Dermis microvascular lymphatic vessel endothelial cell (primary cell): ENCODE measurements around the gene SEMA4D. TPM values are rescaled to one million over a fixed set of nuclear protein-coding genes. Genes with fewer than 3 reads are reported as not detected.

Source experiments
- DNase-seq, 2 donors: peaks; one replicate each; pipeline versions ENCODE4 v3.0.0 to v3.0.0-alpha.2; 2010; ENCODE audit warnings: low read depth in 2 of 2
- total RNA-seq: library from RNA; depleted of rRNA; stranded (reverse); fragments of >200 nt; gene quantifications from 2 replicates; pipeline ENCODE4 v1.2.1, GENCODE V29; 2014

SEMA4D gene
- total RNA-seq, 1 donor from 2014 or later: 2.3 TPM

DNA sequence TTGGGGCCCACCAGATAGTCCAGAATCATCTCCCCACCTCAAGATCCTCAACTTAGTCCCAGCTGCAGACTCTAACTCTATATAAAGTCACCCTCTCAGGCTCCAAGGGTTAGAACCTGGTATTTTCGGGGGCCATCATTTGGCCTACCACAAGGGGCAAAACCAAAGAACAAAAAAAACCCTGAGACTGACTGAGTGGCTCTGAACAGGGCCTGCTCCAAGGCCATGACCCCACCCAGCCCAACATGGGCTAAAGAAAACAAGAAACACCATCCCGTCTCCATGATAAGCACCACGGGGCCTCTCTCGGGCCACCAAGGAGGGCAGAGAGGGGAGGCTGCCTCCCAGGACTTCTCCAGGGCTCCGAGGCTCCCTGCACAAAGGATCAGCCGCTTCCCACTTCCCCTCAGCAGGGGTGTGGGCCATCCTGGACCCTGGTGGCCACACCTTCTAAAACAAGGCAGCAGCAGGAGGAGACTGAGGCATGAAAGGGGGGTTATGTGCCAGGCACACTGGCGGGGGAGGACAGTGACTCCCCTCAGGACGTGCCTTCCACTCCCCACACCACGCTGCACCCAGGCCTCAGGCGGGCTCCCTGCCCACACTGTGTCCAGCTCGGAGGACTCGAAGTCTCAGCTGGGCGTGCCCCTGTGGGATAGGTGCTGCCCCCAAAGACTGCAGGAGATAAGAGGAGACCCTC, 51.5 kb downstream of the SEMA4D start:
- DNase-seq: no peak

DNA sequence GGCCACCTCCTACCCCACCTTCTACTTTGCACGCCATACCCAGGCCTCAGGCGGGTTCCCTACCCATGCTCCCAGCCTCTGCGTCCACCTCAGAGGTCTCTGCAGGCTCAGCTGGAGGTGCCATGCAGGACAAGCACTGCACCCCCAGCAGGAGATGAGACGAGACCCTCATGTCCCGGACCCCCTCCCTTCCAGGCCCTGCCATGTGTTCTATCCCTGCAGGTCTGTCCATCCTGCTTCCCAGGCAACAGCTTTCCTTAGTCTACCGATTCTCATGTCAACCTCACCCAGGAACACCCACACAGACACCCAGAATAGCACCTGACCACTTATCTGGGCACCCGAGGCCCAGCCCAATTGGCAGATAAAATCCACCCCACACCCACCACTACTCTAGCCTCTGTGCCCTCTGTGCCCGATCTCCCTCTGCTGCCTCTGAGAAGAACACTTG, 52.1 kb downstream of the SEMA4D start:
- DNase-seq: no peak

DNA sequence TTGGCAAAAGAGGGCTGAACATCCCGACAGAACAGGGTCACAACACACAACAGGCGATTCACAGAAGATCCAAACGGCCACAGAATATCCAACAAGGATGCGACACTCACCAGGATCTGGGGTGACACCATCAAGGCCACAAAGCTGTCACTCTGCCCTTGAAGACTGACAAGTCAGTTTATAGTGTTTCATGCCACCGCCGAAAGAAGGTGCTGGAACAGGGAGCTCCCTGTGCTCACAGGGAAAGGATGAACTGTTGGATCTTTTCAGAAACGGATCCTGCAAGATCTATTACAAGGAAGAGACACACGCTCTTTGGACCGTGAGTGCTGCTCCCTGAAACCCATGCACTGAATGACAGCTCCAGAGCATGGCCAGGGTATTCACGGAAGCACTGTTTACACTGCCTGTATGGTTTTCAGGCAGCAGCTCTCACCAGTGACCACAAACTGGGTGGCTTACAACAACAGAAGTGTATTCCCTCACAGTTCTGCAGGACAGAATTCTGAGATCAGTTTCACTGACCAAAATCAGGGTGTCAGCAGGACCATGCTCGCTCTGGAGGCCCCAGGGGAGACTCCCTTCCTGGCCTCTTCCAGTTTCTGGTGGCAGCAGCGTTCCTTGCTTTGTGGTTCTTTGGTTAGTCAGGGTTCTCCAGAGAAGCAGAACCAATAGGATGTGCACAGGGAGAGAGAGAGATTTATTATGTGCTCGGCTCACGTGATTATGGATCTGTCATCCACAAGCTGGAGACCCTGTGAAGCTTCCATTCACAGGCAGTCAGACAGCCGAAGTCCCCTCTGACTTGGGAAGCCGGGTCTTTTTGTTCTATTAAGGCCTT, 52.8 kb downstream of the SEMA4D start:
- DNase-seq: no peak

DNA sequence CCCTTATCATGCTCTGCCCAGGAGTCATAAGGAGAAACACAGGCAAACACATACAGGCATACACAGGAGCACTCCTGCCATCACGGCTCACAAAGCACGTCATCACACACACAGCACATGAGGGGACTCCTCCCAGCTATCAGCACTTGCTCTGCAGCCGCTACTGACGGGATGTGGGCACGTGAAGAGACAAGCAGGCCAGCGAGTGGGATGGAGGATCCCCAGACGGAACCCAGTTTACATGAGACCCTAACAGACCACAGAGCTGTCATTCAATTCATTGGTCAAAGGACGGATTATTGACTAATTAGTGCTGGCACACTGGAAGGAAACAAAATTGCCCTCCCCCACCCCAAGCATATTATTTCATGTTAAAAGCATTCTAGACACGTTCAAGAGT, 53.6 kb downstream of the SEMA4D start:
- DNase-seq: no peak

DNA sequence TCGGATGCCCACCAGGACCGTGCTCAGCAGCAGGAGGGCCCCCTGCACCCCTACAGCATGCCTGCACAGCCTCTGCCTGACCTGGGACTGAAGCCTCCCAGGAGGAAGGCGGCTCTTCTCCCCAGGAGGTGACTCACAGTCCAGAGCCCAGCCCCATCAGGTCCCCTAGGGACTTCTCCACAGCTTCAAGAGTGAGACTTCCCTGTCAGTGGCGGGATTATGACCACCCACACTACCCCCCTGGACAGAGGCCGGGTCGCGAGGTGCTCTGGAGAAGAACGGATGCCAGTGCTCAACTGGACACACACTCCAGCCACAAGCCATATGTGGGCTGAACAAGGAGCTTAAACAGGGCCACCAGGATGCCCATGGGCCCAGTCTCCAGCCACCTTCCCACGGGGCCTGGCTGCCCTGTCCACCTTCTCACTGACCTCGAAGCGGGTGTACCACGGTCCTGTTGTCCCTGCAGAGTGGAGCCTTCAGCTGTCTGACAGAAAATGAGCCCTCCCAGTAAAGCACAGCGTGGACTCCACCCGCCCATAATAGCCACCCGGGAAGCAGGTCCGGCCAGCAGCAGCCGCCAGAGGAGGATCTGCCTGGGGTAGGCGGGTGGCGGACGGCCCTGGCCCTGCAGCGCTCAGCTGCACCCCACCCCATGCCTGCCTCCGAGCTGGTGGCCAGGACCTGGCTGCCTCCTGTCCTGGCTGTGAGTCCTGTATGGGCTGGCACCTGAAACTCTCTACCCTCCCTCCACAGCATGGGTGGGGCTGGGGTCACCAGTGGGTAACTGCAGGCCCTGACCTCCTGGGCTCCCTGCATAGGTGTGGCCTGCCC, 54.7 kb downstream of the SEMA4D start:
- DNase-seq: no peak

DNA sequence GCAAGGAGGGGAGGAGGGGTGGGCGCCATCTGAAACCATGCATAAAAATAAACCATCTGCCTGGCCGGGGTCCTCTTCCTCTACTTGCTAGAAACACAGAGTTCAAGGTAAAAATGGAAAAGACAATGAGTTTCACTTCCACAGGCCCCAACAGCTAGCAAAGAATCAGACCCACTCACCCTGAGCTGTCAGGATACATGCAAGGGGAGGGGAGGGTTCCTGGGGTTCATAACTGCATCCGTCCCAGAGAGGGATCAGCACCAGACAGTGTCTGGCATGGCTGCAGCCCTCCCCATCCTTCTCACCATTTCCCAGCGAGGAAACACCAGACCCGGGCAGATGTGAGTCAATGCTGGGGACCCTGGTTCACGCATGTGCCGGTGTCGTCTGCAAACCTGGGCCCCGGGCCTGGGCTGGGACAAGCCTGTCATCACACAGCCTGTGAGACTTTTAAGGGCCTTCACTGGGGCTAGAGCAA, 55.4 kb downstream of the SEMA4D start:
- DNase-seq: no peak

DNA sequence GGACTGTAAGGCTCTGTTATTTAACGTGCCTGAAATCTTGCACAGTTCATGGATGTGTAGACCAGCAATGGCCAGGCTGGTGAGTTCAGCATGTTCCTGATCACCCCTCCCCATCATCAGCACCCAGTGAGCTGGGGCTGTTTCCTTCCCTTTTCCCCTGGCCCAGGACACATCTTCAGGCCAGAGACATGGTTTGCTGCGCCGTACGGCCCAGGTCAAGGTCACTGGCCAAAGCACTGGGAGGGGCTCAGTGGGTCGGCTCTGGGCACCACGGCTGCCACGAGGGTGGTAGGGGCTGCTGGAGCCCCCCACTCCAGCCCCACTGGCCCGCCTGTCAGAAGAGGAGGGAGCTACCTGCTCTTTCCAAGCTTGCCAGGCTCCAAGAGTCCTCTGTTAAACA, 55.9 kb downstream of the SEMA4D start:
- DNase-seq: no peak

DNA sequence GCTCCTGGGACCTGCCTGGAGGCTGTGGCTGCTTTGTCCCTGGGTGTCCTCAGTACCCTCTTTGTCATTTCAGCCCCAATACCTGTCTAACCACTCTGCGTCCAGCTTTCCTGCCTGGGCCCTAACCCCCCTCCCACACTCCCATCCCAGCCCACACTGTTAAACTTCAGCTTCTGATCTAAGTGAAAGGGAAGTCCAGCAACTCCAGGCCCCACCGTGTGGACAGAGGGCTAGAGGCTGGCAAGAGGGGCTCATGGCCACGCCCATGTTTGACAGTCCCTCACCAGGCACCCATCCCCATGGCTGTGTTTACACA, 56.3 kb downstream of the SEMA4D start:
- no peak for DNase-seq

DNA sequence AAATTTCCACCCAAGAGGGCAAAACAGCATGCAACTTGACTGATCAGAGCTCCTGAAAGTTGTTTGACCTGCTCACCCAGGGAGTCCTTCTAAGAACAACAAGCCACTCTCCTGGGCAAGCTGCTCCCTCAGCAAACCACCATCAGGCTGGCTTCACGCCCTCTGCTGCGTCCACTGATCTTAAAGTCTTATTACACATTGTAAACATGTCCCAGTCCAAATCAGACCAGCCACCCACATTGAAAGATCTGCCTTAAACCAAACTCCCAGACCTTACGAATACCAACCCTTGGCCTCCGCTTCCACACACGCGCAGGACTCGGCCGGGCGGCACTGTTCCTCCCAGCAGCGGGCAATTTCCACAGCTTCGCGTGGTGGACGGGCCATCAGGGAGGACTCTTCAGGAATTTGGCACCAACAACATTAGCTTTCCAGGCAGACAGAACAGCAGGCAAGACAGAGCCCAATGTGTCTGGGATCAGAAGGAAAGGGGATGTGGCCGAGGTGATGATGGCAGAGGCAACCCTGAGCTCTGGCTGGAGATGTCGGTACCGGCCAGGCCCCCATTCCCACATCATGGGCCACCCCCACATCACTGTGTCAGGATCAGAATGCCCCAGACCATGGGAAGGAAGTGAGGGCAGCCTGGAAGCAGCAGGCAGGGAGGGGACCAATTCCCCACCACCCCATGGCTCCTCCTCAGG, 56.8 kb downstream of the SEMA4D start:
- DNase-seq: no peak

DNA sequence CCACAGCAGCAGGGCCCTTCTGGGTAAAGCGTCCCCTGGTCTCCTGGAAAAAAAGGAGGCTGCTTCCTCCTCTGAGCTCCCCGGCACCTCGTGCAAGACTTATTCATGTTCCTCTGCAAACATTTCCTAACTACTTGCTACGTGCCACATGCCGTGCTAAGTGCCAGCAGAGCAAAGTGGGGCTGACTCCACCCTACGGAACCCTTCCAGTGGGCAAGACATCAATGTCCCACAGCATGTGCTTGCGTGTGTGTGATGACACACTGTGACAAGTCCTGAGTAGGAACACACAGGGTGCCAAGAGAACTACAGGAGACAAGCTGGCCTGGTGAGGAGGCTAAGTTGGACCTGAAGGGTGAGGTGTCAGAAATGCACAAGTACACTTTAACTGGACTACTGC, 57.4 kb downstream of the SEMA4D start:
- no peak for DNase-seq

DNA sequence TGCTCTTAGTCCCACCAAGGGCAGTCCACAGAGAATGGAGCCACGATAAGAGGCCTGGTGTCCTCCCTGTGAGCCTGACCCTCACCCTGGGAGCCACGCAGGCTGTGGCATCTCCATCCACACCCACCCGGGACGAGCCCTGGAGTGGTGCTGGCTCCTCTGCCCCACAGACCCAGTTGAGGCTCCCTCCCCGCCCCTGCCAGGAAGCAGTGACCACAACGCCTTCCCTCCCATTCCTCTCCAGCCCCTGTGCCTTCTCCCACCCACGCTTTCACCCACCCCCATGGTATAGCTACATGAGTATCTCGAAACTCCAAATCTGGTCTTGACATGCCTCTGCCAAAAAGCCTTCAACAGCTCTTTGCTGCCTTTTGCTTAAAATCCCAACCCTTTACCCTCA, 57.9 kb downstream of the SEMA4D start:
- DNase-seq: no peak

DNA sequence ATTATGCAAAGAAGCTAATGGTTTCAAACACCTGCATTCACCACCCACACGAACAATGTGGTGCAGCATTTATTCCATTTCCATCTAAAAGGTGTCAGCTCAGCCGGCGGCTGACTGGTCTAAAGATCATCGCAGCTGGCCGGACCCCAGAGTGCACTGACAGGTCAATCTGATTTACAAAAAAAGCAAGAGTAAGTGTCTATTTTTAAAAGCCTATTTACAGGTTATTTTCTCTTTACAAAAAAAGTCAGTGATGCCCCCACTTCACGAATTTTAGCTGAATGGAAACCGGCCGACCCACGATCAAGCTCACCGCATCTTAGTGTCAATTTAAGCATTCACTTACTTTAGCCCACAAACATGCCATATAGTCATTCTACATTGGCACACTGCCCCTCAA, 58.3 kb downstream of the SEMA4D start:
- DNase-seq: no peak

DNA sequence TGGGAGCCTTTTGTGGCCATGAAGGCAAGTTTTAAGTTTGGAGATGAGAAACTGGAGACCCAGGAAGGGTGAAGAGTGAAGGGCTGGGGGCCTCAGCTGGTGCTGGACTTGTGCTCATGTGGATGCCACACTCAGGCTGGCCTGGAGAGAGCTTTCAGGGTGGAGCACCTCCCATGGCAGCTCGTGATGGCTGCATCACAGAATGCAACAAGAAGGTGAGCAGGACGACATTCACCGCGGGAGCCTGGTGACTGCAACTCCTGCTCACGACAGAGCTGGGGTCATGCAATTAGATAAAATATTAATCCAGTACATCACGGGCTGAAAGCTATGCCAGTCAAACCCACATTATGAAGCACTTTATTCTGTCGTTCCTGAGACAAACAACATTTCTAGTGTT, 59.7 kb downstream of the SEMA4D start:
- no peak for DNase-seq

DNA sequence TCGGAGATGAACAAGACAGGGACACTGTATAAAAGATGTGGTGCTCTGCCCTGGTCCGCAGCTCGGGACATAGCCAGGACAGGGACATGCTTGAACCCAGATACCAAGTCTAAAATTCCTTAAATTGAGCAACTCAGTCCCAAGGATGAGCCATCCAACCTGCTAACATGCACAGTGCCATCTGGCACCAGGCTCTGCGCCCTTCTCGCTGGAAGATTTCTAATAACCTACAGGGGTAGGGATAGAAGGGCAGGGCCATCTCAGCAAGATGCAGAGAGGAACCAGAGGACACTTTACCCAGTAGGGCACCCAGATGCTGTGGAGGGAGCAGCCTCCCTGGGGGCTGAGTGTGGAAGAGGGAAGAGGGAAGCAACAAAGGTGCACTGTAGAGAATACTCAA, 60.1 kb downstream of the SEMA4D start:
- no peak for DNase-seq

DNA sequence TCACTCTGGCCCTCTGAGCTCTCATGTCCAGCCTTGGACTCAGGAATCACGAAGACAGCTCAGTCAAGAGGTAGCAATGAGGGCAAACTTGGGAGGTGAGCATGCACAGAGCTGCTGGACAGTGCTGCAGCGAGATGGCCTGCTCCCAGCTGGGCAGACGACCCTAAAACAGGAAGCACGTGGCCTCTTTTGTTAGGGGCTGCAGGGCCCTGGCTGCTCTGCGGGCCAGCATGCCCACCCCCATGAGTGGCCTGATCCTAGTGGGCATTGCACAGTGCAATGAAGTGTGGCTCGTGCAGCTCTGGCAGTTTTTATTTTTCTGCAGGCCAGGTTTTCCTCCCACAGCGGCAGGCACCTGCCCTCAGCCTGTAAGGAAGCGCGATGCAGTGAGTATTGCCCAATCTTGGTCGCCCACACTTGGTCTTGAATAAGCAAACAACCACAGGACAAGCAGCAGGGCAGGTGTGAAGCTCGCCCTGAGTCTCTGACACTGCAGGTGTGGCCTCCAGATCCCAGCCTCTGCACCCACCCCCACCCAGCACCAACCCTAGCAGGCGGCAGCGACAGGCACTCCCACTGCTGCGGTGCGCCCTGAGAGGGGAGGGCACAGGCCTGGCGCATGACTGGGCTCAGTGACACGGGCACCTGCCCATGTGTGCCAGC, 60.8 kb downstream of the SEMA4D start:
- no peak for DNase-seq

DNA sequence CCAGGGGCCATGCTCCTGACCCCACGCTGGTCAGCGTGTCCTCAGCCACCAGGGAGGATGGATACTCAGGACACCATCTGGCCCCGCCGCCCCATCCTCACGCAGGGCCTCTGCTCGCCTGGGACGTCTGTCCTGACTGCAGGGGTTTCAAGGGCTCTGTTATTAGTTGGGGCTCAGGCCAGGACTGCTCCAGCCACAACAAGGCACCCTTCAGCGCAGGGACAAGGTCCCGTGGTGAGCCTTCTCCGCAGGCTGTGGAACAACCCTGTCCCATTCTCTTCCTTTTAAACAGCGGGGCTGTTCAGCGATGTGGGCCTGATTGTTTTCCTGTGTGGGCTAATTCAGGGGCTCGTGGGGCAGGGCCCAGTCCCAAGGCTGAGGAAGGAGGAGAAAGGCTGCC, 61.6 kb downstream of the SEMA4D start:
- DNase-seq: no peak

DNA sequence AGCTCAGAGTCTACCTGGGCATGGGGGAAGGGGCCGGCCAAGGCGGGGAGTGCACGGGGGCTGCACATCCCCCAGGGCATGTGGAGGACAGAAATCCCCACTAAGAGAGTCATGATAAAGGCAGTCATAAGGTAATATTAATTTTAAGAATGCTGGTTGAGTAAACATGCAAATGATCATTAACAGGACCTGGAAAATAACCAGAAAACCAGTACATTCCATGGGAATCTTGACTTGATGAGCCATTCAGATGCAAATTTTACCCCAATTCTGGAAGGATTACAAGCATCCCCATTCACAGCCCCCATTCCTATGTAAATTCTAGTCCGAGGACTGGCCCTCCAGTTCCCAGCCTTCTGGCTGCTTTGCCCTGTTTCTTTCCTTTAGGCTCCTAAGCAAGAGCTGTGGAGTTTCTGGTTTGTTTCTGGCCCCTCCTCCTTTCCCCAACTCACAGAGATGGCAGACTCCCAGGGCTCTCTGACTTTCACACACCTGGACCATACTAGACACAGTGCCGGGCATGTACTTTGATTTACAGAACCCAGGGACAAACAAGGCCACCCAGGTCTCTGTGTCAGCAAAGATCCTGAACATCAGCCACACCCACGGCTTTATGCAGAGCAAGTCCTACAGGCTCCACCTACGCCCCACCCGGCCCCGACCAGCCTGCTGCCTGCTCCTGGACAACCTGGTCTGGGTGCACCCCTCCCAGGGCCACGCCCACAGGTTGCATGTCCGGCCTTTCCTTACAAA, 62.7 kb downstream of the SEMA4D start:
- DNase-seq: no peak

DNA sequence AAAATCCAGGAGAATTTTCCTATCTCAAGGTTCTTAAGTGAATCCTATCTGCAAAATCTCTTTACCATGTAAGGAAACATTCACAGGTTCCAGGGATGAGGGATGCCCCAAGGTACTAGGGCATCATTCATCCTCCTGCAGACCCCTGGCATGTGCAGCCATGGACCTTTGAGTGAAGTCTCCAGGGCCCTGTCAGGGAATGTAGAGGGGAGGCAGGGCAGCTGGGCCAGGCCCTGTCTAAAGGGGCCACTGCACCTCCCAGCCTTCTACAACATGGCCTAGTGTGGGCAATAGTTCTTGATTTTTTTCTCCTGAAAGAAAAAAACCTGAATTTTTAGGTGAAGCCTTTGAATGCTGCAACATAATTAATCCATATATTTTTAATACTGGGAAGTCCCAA, 63.3 kb downstream of the SEMA4D start:
- no peak for DNase-seq

DNA sequence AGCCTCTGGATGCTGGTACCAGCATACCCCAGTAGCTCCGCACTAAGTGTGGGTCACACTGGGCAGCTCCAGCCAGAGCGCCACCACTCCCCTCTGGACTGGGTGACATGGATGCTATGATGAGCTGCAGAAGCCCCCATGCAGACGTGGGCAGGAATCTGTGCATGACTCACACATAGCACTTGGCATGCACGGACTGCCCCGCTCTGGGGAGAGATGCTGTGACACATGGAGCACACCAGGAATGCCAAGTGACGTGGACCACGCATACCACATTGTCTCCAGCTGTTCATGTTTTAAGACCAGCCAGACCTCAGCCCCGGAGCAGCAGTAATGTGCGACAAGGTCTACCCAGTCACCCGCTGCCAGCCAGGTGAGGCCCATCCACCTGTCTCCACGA, 64.1 kb downstream of the SEMA4D start:
- DNase-seq: no peak

DNA sequence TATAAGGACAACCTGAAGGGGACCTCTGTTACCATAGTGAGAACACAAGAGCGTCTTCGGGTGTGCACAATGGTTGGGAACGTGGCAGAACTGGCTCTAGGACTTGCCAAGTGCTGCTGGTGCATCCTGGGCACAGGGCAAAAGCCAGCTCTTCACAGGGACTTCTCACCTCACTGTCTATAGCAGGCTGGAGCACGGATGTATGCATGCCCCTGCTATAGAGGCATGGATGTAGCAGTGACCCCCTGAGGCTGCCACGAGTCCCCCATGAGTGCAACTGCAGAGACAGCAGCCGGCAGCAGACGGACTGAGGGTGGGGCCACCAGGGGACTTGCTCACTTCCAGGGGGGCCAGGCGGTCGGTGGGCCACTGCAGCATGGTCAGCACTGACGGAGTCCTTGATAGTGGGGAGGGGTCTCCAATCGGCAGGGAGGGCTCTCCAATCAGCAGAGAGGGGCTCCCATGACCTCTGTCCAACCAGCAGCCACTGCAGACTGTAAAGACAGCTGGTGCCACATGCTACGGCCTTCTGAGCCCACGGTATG, 64.9 kb downstream of the SEMA4D start:
- DNase-seq: no peak
